Measurements from ENCODE around the gene SYT8. TPM values are rescaled to one million over a fixed set of nuclear protein-coding genes. Genes with fewer than 3 reads are reported as not detected.

Gene SYT8
- total RNA-seq, 1 experiment from 2014 or later: not detected

- H2BK12ac ChIP-seq (ENCODE audit: insufficient read length, low read depth, low read length): no peak overlapping the region
- H3K27me3 ChIP-seq (ENCODE audit: insufficient read depth, low read length): no peaks in the 10 kb centered on the region
- H4K5ac ChIP-seq (ENCODE audit: insufficient read length, low read depth, low read length): no peak overlapping the region
- no CpG with 5 or more reads among the region's 33 CpGs for WGBS (ENCODE audit: extremely low coverage, insufficient read length, low lambda C conversion rate)
- H3T11ph ChIP-seq (ENCODE audit: low read length): no peak overlapping the region
- TF ChIP-seq, protein P1, sequence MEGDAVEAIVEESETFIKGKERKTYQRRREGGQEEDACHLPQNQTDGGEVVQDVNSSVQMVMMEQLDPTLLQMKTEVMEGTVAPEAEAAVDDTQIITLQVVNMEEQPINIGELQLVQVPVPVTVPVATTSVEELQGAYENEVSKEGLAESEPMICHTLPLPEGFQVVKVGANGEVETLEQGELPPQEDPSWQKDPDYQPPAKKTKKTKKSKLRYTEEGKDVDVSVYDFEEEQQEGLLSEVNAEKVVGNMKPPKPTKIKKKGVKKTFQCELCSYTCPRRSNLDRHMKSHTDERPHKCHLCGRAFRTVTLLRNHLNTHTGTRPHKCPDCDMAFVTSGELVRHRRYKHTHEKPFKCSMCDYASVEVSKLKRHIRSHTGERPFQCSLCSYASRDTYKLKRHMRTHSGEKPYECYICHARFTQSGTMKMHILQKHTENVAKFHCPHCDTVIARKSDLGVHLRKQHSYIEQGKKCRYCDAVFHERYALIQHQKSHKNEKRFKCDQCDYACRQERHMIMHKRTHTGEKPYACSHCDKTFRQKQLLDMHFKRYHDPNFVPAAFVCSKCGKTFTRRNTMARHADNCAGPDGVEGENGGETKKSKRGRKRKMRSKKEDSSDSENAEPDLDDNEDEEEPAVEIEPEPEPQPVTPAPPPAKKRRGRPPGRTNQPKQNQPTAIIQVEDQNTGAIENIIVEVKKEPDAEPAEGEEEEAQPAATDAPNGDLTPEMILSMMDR (conservative IDR thresholded peaks at IDR 0.05): no peak
- no peak overlapping the region for H3K9ac ChIP-seq (ENCODE audit: extremely low read depth, insufficient read length, low read length)
- no peaks in the 10 kb centered on the region for H3K9me3 ChIP-seq (ENCODE audit: control insufficient read depth, low read depth, low read length)
- no peak overlapping the region for H3K23ac ChIP-seq (ENCODE audit: insufficient read length, low read depth, low read length)
- peak overlapping the region in 1 of 3 experiments; percentile 59; a peak in 1 of 7 replicates for H3K27ac Mint-ChIP-seq
- H3K4me1 Mint-ChIP-seq: peaks cover 3 to 9% of the 10 kb centered on the region in 2 experiments; a peak in 3 of 4 replicates
- H4K8ac ChIP-seq (replicated peaks; ENCODE audit: insufficient read length, low read depth, low read length): no peak overlapping the region
- no peak overlapping the region for H4K91ac ChIP-seq (ENCODE audit: insufficient read length, low read depth, low read length)
- H3K4me1 ChIP-seq (ENCODE audit: insufficient read depth, low read length): no peaks in the 10 kb centered on the region
- no peak overlapping the region for H2BK120ac ChIP-seq (ENCODE audit: low read depth, low read length, poor library complexity, severe bottlenecking)
- no peak overlapping the region for H3K4ac ChIP-seq (ENCODE audit: low read depth, low read length)
- H3K18ac ChIP-seq (ENCODE audit: insufficient read length, low read depth, low read length): no peak overlapping the region
- peaks cover 27% of the 10 kb centered on the region for H3K27me3 Mint-ChIP-seq (ENCODE audit: low read depth)
- H3K56ac ChIP-seq (ENCODE audit: insufficient read length, low read depth, low read length): no peak overlapping the region
- no peak overlapping the region for H2BK20ac ChIP-seq (ENCODE audit: low read depth, low read length, poor library complexity, severe bottlenecking)
- H2BK5ac ChIP-seq (ENCODE audit: insufficient read length, low read length): no peak overlapping the region
- no peaks in the 10 kb centered on the region for H3K79me1 ChIP-seq (ENCODE audit: insufficient read depth, low read depth, low read length, poor library complexity, severe bottlenecking)
- no peaks in the 10 kb centered on the region for H4K20me1 ChIP-seq (ENCODE audit: control insufficient read depth, insufficient read depth, insufficient read length)
- H2AFZ ChIP-seq (ENCODE audit: low read length): no peak overlapping the region
- H3K9me3 Mint-ChIP-seq: no peaks in the 10 kb centered on the region
- H3K14ac ChIP-seq (ENCODE audit: insufficient read depth, low read length): no peak overlapping the region
- H3K79me2 ChIP-seq (ENCODE audit: insufficient read depth, low read length): no peaks in the 10 kb centered on the region
- H2BK15ac ChIP-seq (ENCODE audit: low read depth, low read length): no peak overlapping the region
- no peak overlapping the region for H3K27ac ChIP-seq (ENCODE audit: insufficient read length, low read depth, low read length)
- H3K36me3 Mint-ChIP-seq (ENCODE audit: insufficient read depth in 1 of 3, low read depth in 3 of 3): no peaks in the 10 kb centered on the region
- no peak overlapping the region for H3K4me3 Mint-ChIP-seq
- no peak for DNase-seq
- no peak overlapping the region for H3K4me2 ChIP-seq (ENCODE audit: insufficient read depth, insufficient read length, low read length)
- no peak overlapping the region for H2AK5ac ChIP-seq (ENCODE audit: insufficient read length, low read length)
- peaks cover 3% of the 10 kb centered on the region for H3K23me2 ChIP-seq (ENCODE audit: insufficient read length, low read depth, low read length, poor library complexity, severe bottlenecking)
Observed at GRCh38 chr11:1830322-1831223, 4.2 kb upstream of the SYT8 start.

Measured in H9 (cell line).